ENCODE data around the gene MED25. TPM values are rescaled to one million over a fixed set of nuclear protein-coding genes. Genes with fewer than 3 reads are reported as not detected.

MED25 gene
- polyA plus RNA-seq, 1 of the 3 experiments (the other 2 are of a cell fraction): 30.2 TPM

DNA sequence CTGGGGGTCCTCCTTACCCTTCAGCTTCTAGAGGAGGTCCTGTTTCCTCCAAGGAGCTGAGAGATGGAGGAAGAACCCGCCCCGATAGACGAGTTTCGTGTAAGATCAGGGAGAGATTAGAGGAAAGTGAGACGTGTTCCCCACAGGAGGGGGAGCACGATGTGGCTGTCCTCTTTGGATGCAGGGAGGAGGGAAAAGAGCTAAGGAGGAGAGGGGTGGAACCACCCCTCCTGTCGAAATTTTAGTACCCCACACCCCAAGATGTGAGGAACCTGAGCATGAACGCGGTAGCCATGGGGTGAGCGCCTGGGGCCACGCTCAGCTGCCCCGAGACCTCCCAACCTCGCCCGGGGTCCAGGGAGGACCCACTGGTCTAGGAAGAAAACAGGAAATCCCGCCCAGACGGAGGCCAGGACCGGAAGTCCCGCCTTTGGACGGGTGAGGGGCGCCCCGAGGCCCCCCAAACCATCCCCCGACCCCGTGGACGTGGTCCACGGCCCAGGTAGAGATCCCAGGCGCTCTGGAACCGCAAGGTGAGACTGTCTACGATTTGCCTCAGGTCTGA lies 57.9 kb downstream of the MED25 start (continued):
- TF ChIP-seq, protein P1, sequence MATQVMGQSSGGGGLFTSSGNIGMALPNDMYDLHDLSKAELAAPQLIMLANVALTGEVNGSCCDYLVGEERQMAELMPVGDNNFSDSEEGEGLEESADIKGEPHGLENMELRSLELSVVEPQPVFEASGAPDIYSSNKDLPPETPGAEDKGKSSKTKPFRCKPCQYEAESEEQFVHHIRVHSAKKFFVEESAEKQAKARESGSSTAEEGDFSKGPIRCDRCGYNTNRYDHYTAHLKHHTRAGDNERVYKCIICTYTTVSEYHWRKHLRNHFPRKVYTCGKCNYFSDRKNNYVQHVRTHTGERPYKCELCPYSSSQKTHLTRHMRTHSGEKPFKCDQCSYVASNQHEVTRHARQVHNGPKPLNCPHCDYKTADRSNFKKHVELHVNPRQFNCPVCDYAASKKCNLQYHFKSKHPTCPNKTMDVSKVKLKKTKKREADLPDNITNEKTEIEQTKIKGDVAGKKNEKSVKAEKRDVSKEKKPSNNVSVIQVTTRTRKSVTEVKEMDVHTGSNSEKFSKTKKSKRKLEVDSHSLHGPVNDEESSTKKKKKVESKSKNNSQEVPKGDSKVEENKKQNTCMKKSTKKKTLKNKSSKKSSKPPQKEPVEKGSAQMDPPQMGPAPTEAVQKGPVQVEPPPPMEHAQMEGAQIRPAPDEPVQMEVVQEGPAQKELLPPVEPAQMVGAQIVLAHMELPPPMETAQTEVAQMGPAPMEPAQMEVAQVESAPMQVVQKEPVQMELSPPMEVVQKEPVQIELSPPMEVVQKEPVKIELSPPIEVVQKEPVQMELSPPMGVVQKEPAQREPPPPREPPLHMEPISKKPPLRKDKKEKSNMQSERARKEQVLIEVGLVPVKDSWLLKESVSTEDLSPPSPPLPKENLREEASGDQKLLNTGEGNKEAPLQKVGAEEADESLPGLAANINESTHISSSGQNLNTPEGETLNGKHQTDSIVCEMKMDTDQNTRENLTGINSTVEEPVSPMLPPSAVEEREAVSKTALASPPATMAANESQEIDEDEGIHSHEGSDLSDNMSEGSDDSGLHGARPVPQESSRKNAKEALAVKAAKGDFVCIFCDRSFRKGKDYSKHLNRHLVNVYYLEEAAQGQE (IDR thresholded peaks at IDR 0.05; ENCODE audit: low read depth, low read length): no peak
- TF ChIP-seq ELF1 (IDR thresholded peaks at IDR 0.05) (no peak), MXI1 (IDR thresholded peaks at IDR 0.05; ENCODE audit: low read depth, low read length) (0 out of 2 replicates have a peak, but pooled peaks have one; percentile 12), GABPA (IDR thresholded peaks at IDR 0.05; ENCODE audit: low read depth) (peak; percentile 87), NFIC (IDR thresholded peaks at IDR 0.05; ENCODE audit: borderline replicate concordance) (no peak), CHD2 (IDR thresholded peaks at IDR 0.05; ENCODE audit: low read length, partially characterized antibody) (no peak), FOXJ3 (CRISPR knock-in tag; IDR thresholded peaks at IDR 0.05) (no peak), EZH2phosphoT487 (IDR thresholded peaks at IDR 0.05; ENCODE audit: borderline replicate concordance, low read depth) (no peak), TAF1 (IDR thresholded peaks at IDR 0.05; ENCODE audit: borderline replicate concordance, low read depth, low read length) (no peak), GATA2 (CRISPR knock-in tag; IDR thresholded peaks at IDR 0.05) (no peak), FOSL2 (IDR thresholded peaks at IDR 0.05; ENCODE audit: borderline replicate concordance, low read depth) (no peak), NRF1 (IDR thresholded peaks at IDR 0.05; ENCODE audit: low read depth, low read length) (no peak), YY1 (IDR thresholded peaks at IDR 0.05; ENCODE audit: low read depth) (no peak)
- TF ChIP-seq, protein P2, sequence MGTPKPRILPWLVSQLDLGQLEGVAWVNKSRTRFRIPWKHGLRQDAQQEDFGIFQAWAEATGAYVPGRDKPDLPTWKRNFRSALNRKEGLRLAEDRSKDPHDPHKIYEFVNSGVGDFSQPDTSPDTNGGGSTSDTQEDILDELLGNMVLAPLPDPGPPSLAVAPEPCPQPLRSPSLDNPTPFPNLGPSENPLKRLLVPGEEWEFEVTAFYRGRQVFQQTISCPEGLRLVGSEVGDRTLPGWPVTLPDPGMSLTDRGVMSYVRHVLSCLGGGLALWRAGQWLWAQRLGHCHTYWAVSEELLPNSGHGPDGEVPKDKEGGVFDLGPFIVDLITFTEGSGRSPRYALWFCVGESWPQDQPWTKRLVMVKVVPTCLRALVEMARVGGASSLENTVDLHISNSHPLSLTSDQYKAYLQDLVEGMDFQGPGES (IDR thresholded peaks at IDR 0.05; ENCODE audit: low read depth, low read length): no peak
- TF ChIP-seq, protein P3, sequence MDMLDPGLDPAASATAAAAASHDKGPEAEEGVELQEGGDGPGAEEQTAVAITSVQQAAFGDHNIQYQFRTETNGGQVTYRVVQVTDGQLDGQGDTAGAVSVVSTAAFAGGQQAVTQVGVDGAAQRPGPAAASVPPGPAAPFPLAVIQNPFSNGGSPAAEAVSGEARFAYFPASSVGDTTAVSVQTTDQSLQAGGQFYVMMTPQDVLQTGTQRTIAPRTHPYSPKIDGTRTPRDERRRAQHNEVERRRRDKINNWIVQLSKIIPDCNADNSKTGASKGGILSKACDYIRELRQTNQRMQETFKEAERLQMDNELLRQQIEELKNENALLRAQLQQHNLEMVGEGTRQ (IDR thresholded peaks at IDR 0.05; ENCODE audit: borderline replicate concordance, low read depth, low read length): no peak
- TF ChIP-seq, protein P4, sequence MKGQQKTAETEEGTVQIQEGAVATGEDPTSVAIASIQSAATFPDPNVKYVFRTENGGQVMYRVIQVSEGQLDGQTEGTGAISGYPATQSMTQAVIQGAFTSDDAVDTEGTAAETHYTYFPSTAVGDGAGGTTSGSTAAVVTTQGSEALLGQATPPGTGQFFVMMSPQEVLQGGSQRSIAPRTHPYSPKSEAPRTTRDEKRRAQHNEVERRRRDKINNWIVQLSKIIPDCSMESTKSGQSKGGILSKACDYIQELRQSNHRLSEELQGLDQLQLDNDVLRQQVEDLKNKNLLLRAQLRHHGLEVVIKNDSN (IDR thresholded peaks at IDR 0.05; ENCODE audit: borderline replicate concordance, low read depth): no peak
